HepG2 (cell line): Measurements from ENCODE around the gene ARPP21. TPM values are rescaled to one million over a fixed set of nuclear protein-coding genes. Genes with fewer than 3 reads are reported as not detected.

Experiments
- ATAC-seq: fragments of 200-7000 bp; cut with Tn5 transposase; 3 replicates; pipeline ENCODE4 v1.9.1; 2020; ENCODE audit warnings: mild to moderate bottlenecking, moderate library complexity
- BruUV-seq: library from RNA; stranded (reverse); fragments of 400-500 nt; replicated peaks from 2 replicates; lab custom pipeline; 2021; lab: Mats Ljungman, UMichigan
- CTCF ChIA-PET: fragments of 300-600 bp; formaldehyde crosslinking; extraction: SDS; loops from one replicate; lab custom pipeline; 2021; ENCODE audit warnings: low total read pairs, inconsistent platforms, low intra/inter-chr PET ratio; lab: Yijun Ruan, JAX
- POLR2A ChIA-PET: fragments of 350-600 bp; sonication (Branson Sonifier 250); formaldehyde crosslinking; loops from one replicate; lab custom pipeline; 2020; ENCODE audit warnings: antibody characterized with exemption, inconsistent platforms; lab: Yijun Ruan, JAX
- DNase-seq: peaks from one replicate; pipeline ENCODE4 v3.0.0-alpha.2; 2015; ENCODE audit warnings: low spot score
- FAIRE-seq: peaks from 3 replicates; lab custom pipeline; 2011; peaks lifted over from hg19 to GRCh38; lab: Jason Lieb, UNC
- H2AFZ ChIP-seq: one replicate; pipeline ENCODE4 v1.6.1; 2011; ENCODE audit warnings: low read length, inconsistent platforms
- H3K27ac ChIP-seq: fragments of 300-600 bp; 3 replicates; pipeline ENCODE4 v1.8.0; 2011; ENCODE audit warnings: mixed run types, mild to moderate bottlenecking, mixed read lengths, low read length, inconsistent platforms; ENCODE audit not compliant: insufficient read depth; ENCODE audit errors: extremely low read length
- H3K27me3 ChIP-seq, 2 experiments: fragments of 200-600 bp in 1 of 2; 2 replicates in 1 of 2; 3 replicates in 1 of 2; pipeline versions ENCODE4 v1.6.0 to v1.8.0; 2011; ENCODE audit warnings: low read length in 2 of 2, mild to moderate bottlenecking in 2 of 2, moderate library complexity in 2 of 2, inconsistent platforms in 1 of 2; ENCODE audit not compliant: insufficient read depth in 2 of 2, control insufficient read depth in 1 of 2
- H3K36me3 ChIP-seq, 2 experiments: fragments of 200-600 bp in 1 of 2; replicated peaks in 1 of 2; 2 replicates in 1 of 2; 3 replicates in 1 of 2; pipeline versions ENCODE4 v1.5.1 to v1.8.0; 2011; ENCODE audit warnings: low read length in 2 of 2, inconsistent platforms in 1 of 2; ENCODE audit not compliant: insufficient read depth in 2 of 2, control insufficient read depth in 1 of 2
- H3K4me1 ChIP-seq: 2 replicates; pipeline ENCODE4 v1.5.1; 2012; ENCODE audit warnings: low read length, inconsistent platforms; ENCODE audit not compliant: insufficient read depth
- H3K4me2 ChIP-seq: 2 replicates; pipeline ENCODE4 v1.6.0; 2011; ENCODE audit warnings: low read depth, low read length, inconsistent platforms
- H3K4me3 ChIP-seq, 3 experiments: fragments of 200-600 bp in 1 of 3; sonication (generic), shearing (Covaris generic) in 1 of 3; replicated peaks in 1 of 3; 2 replicates each; pipeline ENCODE4 v1.5.1; 2011 to 2016; ENCODE audit warnings: low read length in 3 of 3, inconsistent platforms in 2 of 3, low read depth in 2 of 3, mild to moderate bottlenecking in 2 of 3, control low read depth in 1 of 3, mixed read lengths in 1 of 3; ENCODE audit not compliant: insufficient read depth in 1 of 3
- H3K79me2 ChIP-seq: one replicate; pipeline ENCODE4 v1.6.1; 2011; ENCODE audit warnings: low read length, inconsistent platforms; ENCODE audit not compliant: insufficient read depth
- H3K9ac ChIP-seq: 2 replicates; pipeline ENCODE4 v1.6.0; 2011; ENCODE audit warnings: mild to moderate bottlenecking, low read depth, low read length, inconsistent platforms; ENCODE audit not compliant: insufficient read depth
- H3K9me3 ChIP-seq: 2 replicates; pipeline ENCODE4 v1.5.1; 2012; ENCODE audit warnings: mild to moderate bottlenecking, low read length
- H4K20me1 ChIP-seq: 2 replicates; pipeline ENCODE4 v1.6.0; 2011; ENCODE audit warnings: inconsistent platforms, mild to moderate bottlenecking, low read length, moderate library complexity; ENCODE audit not compliant: insufficient read depth
- HMGA1 ChIP-seq: sonication (generic); formaldehyde crosslinking; conservative IDR thresholded peaks from 2 replicates; pipeline ENCODE4 v1.4.0; 2020; ENCODE audit warnings: missing genetic modification reagents
- KAT7 ChIP-seq: IDR thresholded peaks from 2 replicates; pipeline ENCODE4 v1.6.1; 2018; ENCODE audit warnings: borderline replicate concordance, missing compliant biosample characterization
- KLF13 ChIP-seq: sonication (generic); formaldehyde crosslinking; IDR thresholded peaks from 2 replicates; pipeline ENCODE4 v1.4.0; 2020; ENCODE audit warnings: mild to moderate bottlenecking, missing genetic modification reagents
- KLF9 ChIP-seq: IDR thresholded peaks from 2 replicates; pipeline ENCODE4 v1.6.1; 2016; ENCODE audit warnings: low read depth
- NR1H2 ChIP-seq: sonication (generic); formaldehyde crosslinking; IDR thresholded peaks from 2 replicates; pipeline ENCODE4 v1.8.1; 2022; ENCODE audit warnings: low read depth, missing genetic modification reagents, borderline replicate concordance
- YEATS2 ChIP-seq: sonication (generic); formaldehyde crosslinking; IDR thresholded peaks from 2 replicates; pipeline ENCODE4 v1.4.0; 2020; ENCODE audit warnings: missing genetic modification reagents, borderline replicate concordance
- ZBTB46 ChIP-seq: sonication (generic); formaldehyde crosslinking; IDR thresholded peaks from 2 replicates; pipeline ENCODE4 v1.4.0; 2020; ENCODE audit warnings: mild to moderate bottlenecking, missing genetic modification reagents, borderline replicate concordance
- ZNF251 ChIP-seq: sonication (generic); formaldehyde crosslinking; IDR thresholded peaks from 2 replicates; pipeline ENCODE4 v1.9.0; 2021; ENCODE audit warnings: mild to moderate bottlenecking, missing genetic modification reagents
- ZNF382 ChIP-seq: sonication (generic); formaldehyde crosslinking; IDR thresholded peaks from 2 replicates; pipeline ENCODE4 v1.5.0; 2020; ENCODE audit warnings: missing genetic modification reagents, mild to moderate bottlenecking, borderline replicate concordance
- ZNF407 ChIP-seq: sonication (generic); formaldehyde crosslinking; IDR thresholded peaks from one replicate; pipeline ENCODE4 v1.5.1; 2020; ENCODE audit warnings: mild to moderate bottlenecking, missing genetic modification reagents; ENCODE audit errors: not compliant biosample characterization
- ZNF747 ChIP-seq: sonication (generic); formaldehyde crosslinking; IDR thresholded peaks from 2 replicates; pipeline ENCODE4 v1.8.1; 2023; ENCODE audit warnings: missing genetic modification reagents, mild to moderate bottlenecking, borderline replicate concordance
- ZNF776 ChIP-seq: sonication (generic); formaldehyde crosslinking; IDR thresholded peaks from 2 replicates; pipeline ENCODE4 v1.4.0; 2020; ENCODE audit warnings: mild to moderate bottlenecking, missing genetic modification reagents
- ZSCAN30 ChIP-seq: sonication (generic); formaldehyde crosslinking; IDR thresholded peaks from 2 replicates; pipeline ENCODE4 v1.5.0; 2020; ENCODE audit warnings: mild to moderate bottlenecking, missing genetic modification reagents
- WGBS: methylation state at CpG from one replicate; pipeline ENCODE4 v1.1.6; 2017; ENCODE audit warnings: low lambda C conversion rate; 5-methylcytosine and 5-hydroxymethylcytosine counted together
- in situ Hi-C: cut with HindIII; loops from 2 replicates; pipeline ENCODE4 v1.10.0; 2017; ENCODE audit warnings: low pct_unique_long_range_greater_than_20kb; ENCODE audit not compliant: extremely low pct_ligation_motif_present
- intact Hi-C: fragments of 100-400 bp; cut with micrococcal nuclease; formaldehyde crosslinking; loops from one replicate; pipeline ENCODE4 v1.10.0; 2022; ENCODE audit not compliant: unreplicated experiment
- polyA plus RNA-seq, 8 experiments: library from polyadenylated mRNA; depleted of rRNA in 3 of 8; stranded (reverse) in 7 of 8; unstranded in 1 of 8; fragments of >200 nt; fragmentation: Illumina TruSeq in 4 of 8; extraction: Trizol in 4 of 8; gene quantifications; 2 replicates each; pipeline versions ENCODE4 v1.2.1 to v1.2.3, GENCODE V29; 2011 to 2016; ENCODE audit warnings: low read depth in 4 of 8, missing spikeins in 1 of 8, mixed read lengths in 1 of 8; ENCODE audit not compliant: insufficient read depth in 1 of 8
- total RNA-seq, 5 experiments: library from RNA; depleted of rRNA; stranded (reverse); fragments of >200 nt; fragmentation: Illumina TruSeq; extraction: Trizol; gene quantifications; 2 replicates each; pipeline ENCODE4 v1.2.3, GENCODE V29; 2016; ENCODE audit warnings: low read depth in 1 of 5

Gene ARPP21
- total and polyA plus RNA-seq, 2 of the 13 experiments (the other 11 are each of a cell fraction or from before 2014, with no cell fraction given), result not detected

GRCh38 chr3:35592589-35593295, 46.6 kb upstream of the ARPP21 start:
- no peak overlapping the region for H3K4me3 ChIP-seq
- 0 out of 2 replicates have a peak, but pooled peaks cover 5% of the 10 kb centered on the region for H3K9me3 ChIP-seq
- ChIA-PET CTCF (no interaction called here), POLR2A (no interaction called here)
- H3K79me2 ChIP-seq, result no peaks in the 10 kb centered on the region
- H3K27me3 ChIP-seq, result no peaks in the 10 kb centered on the region
- ATAC-seq (no peak), FAIRE-seq (no peak), DNase-seq (no peak)
- H4K20me1 ChIP-seq, result no peaks in the 10 kb centered on the region
- no TSS peak for BruUV-seq
- no peaks in the 10 kb centered on the region for H3K36me3 ChIP-seq
- H3K27ac ChIP-seq, result no peak overlapping the region
- WGBS, result under 1% methylated on average over 5 of the region's 5 CpGs
- H3K9ac ChIP-seq, result no peak overlapping the region
- in situ Hi-C loops (no loop called here), intact Hi-C loops (no loop called here)
- no peak overlapping the region for H3K4me2 ChIP-seq
- H3K4me1 ChIP-seq, result no peaks in the 10 kb centered on the region
- H2AFZ ChIP-seq, result no peak overlapping the region
- TF ChIP-seq ZBTB46 (no peak), ZNF251 (CRISPR knock-in tag) (no peak), ZNF776 (no peak), YEATS2 (CRISPR knock-in tag) (no peak), HMGA1 (CRISPR knock-in tag) (no peak), KLF13 (CRISPR knock-in tag) (no peak), ZSCAN30 (CRISPR knock-in tag) (no peak), KLF9 (CRISPR knock-in tag) (no peak), ZNF382 (CRISPR knock-in tag) (no peak), NR1H2 (CRISPR knock-in tag) (no peak), KAT7 (CRISPR knock-in tag) (no peak), ZNF407 (CRISPR knock-in tag) (no peak), ZNF747 (CRISPR knock-in tag) (no peak)
